SK-N-MC (cell line): ENCODE measurements around the gene ZNF618.
A peak's percentile ranks its signal among the peaks of the same experiment; 100 is the strongest.

Source experiments
- DNase-seq: peaks from one replicate; pipeline ENCODE4 v3.0.0-alpha.2; 2011; ENCODE audit warnings: low read depth, low spot score
- H3K27ac ChIP-seq: fragments of 200-600 bp; sonication (generic); 2 replicates; pipeline ENCODE4 v1.5.1; 2016; ENCODE audit warnings: mixed run types
- H3K36me3 ChIP-seq: fragments of 200-600 bp; sonication (generic); 2 replicates; pipeline ENCODE4 v1.6.1; 2017; ENCODE audit warnings: antibody characterized with exemption, low read length, mixed read lengths; ENCODE audit not compliant: insufficient read depth
- H3K4me3 ChIP-seq: fragments of 200-600 bp; sonication (generic); 2 replicates; pipeline ENCODE4 v1.5.1; 2016
- H3K9ac ChIP-seq: fragments of 200-600 bp; sonication (generic); 2 replicates; pipeline ENCODE4 v1.8.0; 2017; ENCODE audit warnings: mixed run types, mixed read lengths; ENCODE audit not compliant: insufficient read length
- H3K9me3 ChIP-seq: fragments of 200-600 bp; sonication (generic); 2 replicates; pipeline ENCODE4 v1.6.1; 2017; ENCODE audit warnings: low read depth, mild to moderate bottlenecking, antibody characterized with exemption, low read length, moderate library complexity, mixed read lengths
- EZH2 ChIP-seq: fragments of 200-600 bp; sonication (generic); IDR thresholded peaks from one replicate; pipeline ENCODE4 v1.6.1; 2017; ENCODE audit warnings: antibody characterized with exemption
- FOXP2 ChIP-seq: optimal IDR thresholded peaks from 2 replicates; pipeline ENCODE3; 2011; ENCODE audit warnings: mild to moderate bottlenecking, moderate library complexity; ENCODE audit not compliant: insufficient read depth; ENCODE audit errors: extremely low read length, control extremely low read depth
- POLR2AphosphoS5 ChIP-seq: IDR thresholded peaks from 2 replicates; pipeline ENCODE4 v1.6.1; 2012; ENCODE audit warnings: mild to moderate bottlenecking, low read depth, low read length, borderline replicate concordance

The ZNF618 gene

GRCh38 chr9:113999256-114000062, 123.3 kb downstream of the ZNF618 start:
- H3K36me3 ChIP-seq: no peaks in the 10 kb centered on the region
- H3K4me3 ChIP-seq: no peak overlapping the region
- TF ChIP-seq EZH2 (no peak), FOXP2 (no peak), POLR2AphosphoS5 (no peak)
- no peak overlapping the region for H3K9ac ChIP-seq
- no peak overlapping the region for H3K27ac ChIP-seq
- no peak for DNase-seq
- H3K9me3 ChIP-seq: no peaks in the 10 kb centered on the region

- Histone ChIP-seq H3K36me3 (no peaks in the 10 kb centered on the region), H3K4me3 (no peak overlapping the region), H3K9me3 (no peaks in the 10 kb centered on the region), H3K27ac (no peak overlapping the region), H3K9ac (no peak overlapping the region)
- no peak for DNase-seq
- no peak for TF ChIP-seq POLR2AphosphoS5
- TF ChIP-seq EZH2: no peak
- no peak for TF ChIP-seq FOXP2
Measured at GRCh38 chr9:114000063-114000454, 124.0 kb downstream of the ZNF618 start.

GRCh38 chr9:114000671-114001409, 124.7 kb downstream of the ZNF618 start:
- Histone ChIP-seq H3K27ac (no peak overlapping the region), H3K9me3 (no peaks in the 10 kb centered on the region), H3K4me3 (no peak overlapping the region), H3K36me3 (no peaks in the 10 kb centered on the region), H3K9ac (no peak overlapping the region)
- no peak for TF ChIP-seq POLR2AphosphoS5
- no peak for TF ChIP-seq EZH2
- TF ChIP-seq FOXP2: no peak
- no peak for DNase-seq

- no peak overlapping the region for H3K27ac ChIP-seq
- no peak for TF ChIP-seq POLR2AphosphoS5
- no peak for TF ChIP-seq FOXP2
- TF ChIP-seq EZH2: no peak
Measured at GRCh38 chr9:114001410-114001685, 125.2 kb downstream of the ZNF618 start.

GRCh38 chr9:114001794-114002261, 125.7 kb downstream of the ZNF618 start:
- TF ChIP-seq FOXP2: no peak
- no peak for TF ChIP-seq EZH2
- TF ChIP-seq POLR2AphosphoS5: no peak
- H3K4me3 ChIP-seq: no peak overlapping the region
- H3K36me3 ChIP-seq: no peaks in the 10 kb centered on the region
- no peak overlapping the region for H3K27ac ChIP-seq
- no peaks in the 10 kb centered on the region for H3K9me3 ChIP-seq
- DNase-seq: no peak
- H3K9ac ChIP-seq: no peak overlapping the region

More at GRCh38 chr9:114001410-114001685, 125.2 kb downstream of the ZNF618 start:
- no peak for DNase-seq
- H3K4me3 ChIP-seq: no peak overlapping the region
- H3K9me3 ChIP-seq: no peaks in the 10 kb centered on the region
- no peak overlapping the region for H3K9ac ChIP-seq
- H3K36me3 ChIP-seq: no peaks in the 10 kb centered on the region

- Histone ChIP-seq H3K36me3 (no peaks in the 10 kb centered on the region), H3K27ac (no peak overlapping the region), H3K4me3 (no peak overlapping the region), H3K9me3 (no peaks in the 10 kb centered on the region), H3K9ac (no peak overlapping the region)
- no peak for TF ChIP-seq EZH2
- TF ChIP-seq POLR2AphosphoS5: no peak
- no peak for TF ChIP-seq FOXP2
- no peak for DNase-seq
Measured at GRCh38 chr9:114002271-114002985, 126.3 kb downstream of the ZNF618 start.

- DNase-seq: no peak
- Histone ChIP-seq H3K27ac (no peak overlapping the region), H3K4me3 (no peak overlapping the region), H3K36me3 (no peaks in the 10 kb centered on the region; the same call in 1 of the 2 replicates), H3K9ac (no peak overlapping the region), H3K9me3 (no peaks in the 10 kb centered on the region)
- no peak for TF ChIP-seq FOXP2
- no peak for TF ChIP-seq POLR2AphosphoS5
- no peak for TF ChIP-seq EZH2
Measured at GRCh38 chr9:114002986-114003350, 126.9 kb downstream of the ZNF618 start.

GRCh38 chr9:114003351-114003750, 127.2 kb downstream of the ZNF618 start:
- no peak for DNase-seq
- H3K9ac ChIP-seq: no peak overlapping the region
- no peaks in the 10 kb centered on the region; the same call in 1 of the 2 replicates for H3K36me3 ChIP-seq
- no peak overlapping the region for H3K4me3 ChIP-seq
- H3K27ac ChIP-seq: peak overlapping the region; percentile 52; the same call in 1 of the 2 replicates
- H3K9me3 ChIP-seq: no peaks in the 10 kb centered on the region
- TF ChIP-seq POLR2AphosphoS5 (no peak), FOXP2 (no peak)
